ENCODE results near the gene NFIX. TPM values are rescaled to one million over a fixed set of nuclear protein-coding genes. Genes with fewer than 3 reads are reported as not detected.
A peak's percentile ranks its signal among the peaks of the same experiment; 100 is the strongest.

NFIX gene
- total and polyA plus RNA-seq, 2 of the 13 experiments (the other 11 are each of a cell fraction or from before 2014, with no cell fraction given): 3.4 to 5.4 TPM

DNA sequence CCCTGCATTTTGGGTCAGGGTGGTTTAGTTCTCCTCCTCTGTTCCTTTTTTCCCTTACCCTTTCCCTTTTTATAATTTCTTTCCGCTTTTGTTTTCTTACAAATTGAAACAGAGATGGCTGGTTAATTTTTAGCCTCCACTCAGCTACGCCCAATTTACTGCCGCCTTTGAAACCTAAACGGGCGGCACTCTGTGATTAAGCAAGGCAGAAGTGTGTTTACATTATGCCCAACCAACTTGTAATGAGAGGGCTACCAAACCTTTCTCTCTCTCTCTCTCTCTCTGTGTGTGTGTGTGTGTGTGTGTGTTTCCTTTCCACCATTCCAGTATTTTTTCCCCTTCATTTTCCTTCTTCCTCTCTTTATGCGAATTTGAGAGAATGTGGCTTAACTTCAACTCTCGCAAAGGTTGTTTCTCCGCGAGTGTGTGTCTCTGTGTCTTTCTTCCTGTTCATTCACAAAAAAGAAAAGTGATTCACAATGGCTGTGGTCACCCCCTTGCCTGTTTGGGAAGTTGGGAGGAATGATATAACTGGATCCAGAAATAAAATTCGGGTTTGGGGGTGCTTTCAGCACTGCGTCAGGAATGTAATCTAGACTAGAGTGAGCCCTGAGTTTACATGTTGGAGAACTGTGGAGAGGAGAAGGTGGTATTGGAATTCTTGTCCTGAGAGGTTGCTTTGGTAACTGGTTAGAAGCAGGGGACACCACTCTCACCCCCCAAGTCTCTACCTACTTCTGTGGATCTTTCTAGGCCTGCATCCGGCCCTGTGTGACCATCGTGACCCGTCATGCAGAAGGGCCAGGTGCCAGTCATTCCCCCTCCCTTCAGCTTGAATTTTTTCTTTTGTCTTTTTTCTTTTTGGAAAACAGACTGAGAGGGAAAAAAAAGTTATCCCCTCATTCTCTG, 31.4 kb downstream of the NFIX start (continued):
- TF ChIP-seq ZNF138 (CRISPR knock-in tag; IDR thresholded peaks at IDR 0.05; ENCODE audit: low read depth) (no peak), ZNF160 (CRISPR knock-in tag; IDR thresholded peaks at IDR 0.05) (no peak), JUN (CRISPR knock-in tag; IDR thresholded peaks at IDR 0.05) (0 out of 2 replicates have a peak, but pooled peaks have one; percentile 29), HOXA7 (CRISPR knock-in tag; IDR thresholded peaks at IDR 0.05) (no peak), KDM1A (CRISPR knock-in tag; IDR thresholded peaks at IDR 0.05) (no peak), ZSCAN9 (CRISPR knock-in tag; IDR thresholded peaks at IDR 0.05; ENCODE audit: borderline replicate concordance) (no peak), TOE1 (CRISPR knock-in tag; IDR thresholded peaks at IDR 0.05) (no peak), ZSCAN21 (CRISPR knock-in tag; IDR thresholded peaks at IDR 0.05; ENCODE audit: borderline replicate concordance) (peak; percentile 33; the same call in 1 of the 2 replicates), ZMYM4 (CRISPR knock-in tag; IDR thresholded peaks at IDR 0.05) (peak; percentile 44; the same call in 1 of the 2 replicates), ZNF326 (CRISPR knock-in tag; IDR thresholded peaks at IDR 0.05; ENCODE audit: borderline replicate concordance) (no peak), KLF16 (CRISPR knock-in tag; IDR thresholded peaks at IDR 0.05) (peak in 1 of 2 experiments; percentile 84; a peak in 1 of 4 replicates), ZNF367 (CRISPR knock-in tag; IDR thresholded peaks at IDR 0.05; ENCODE audit: borderline replicate concordance) (no peak), EHMT2 (IDR thresholded peaks at IDR 0.05; ENCODE audit: borderline replicate concordance, low read depth, low read length) (no peak), NONO (IDR thresholded peaks at IDR 0.05) (no peak), NONO (CRISPR knock-in tag; conservative IDR thresholded peaks at IDR 0.05) (peak; percentile 54; the same call in 1 of the 2 replicates), TP53 (CRISPR knock-in tag; conservative IDR thresholded peaks at IDR 0.05) (0 out of 2 replicates have a peak, but pooled peaks have one; percentile 23)
- TF ChIP-seq, protein P1, sequence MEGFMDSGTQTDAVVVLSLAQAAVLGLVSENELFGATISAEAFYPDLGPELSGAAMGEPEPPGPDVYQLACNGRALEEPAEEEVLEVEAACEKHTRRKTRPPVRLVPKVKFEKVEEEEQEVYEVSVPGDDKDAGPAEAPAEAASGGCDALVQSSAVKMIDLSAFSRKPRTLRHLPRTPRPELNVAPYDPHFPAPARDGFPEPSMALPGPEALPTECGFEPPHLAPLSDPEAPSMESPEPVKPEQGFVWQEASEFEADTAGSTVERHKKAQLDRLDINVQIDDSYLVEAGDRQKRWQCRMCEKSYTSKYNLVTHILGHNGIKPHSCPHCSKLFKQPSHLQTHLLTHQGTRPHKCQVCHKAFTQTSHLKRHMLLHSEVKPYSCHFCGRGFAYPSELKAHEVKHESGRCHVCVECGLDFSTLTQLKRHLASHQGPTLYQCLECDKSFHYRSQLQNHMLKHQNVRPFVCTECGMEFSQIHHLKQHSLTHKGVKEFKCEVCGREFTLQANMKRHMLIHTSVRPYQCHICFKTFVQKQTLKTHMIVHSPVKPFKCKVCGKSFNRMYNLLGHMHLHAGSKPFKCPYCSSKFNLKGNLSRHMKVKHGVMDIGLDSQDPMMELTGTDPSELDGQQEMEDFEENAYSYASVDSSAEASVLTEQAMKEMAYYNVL (CRISPR knock-in tag; IDR thresholded peaks at IDR 0.05; ENCODE audit: borderline replicate concordance): peak; percentile 99
- TF ChIP-seq, protein P2, sequence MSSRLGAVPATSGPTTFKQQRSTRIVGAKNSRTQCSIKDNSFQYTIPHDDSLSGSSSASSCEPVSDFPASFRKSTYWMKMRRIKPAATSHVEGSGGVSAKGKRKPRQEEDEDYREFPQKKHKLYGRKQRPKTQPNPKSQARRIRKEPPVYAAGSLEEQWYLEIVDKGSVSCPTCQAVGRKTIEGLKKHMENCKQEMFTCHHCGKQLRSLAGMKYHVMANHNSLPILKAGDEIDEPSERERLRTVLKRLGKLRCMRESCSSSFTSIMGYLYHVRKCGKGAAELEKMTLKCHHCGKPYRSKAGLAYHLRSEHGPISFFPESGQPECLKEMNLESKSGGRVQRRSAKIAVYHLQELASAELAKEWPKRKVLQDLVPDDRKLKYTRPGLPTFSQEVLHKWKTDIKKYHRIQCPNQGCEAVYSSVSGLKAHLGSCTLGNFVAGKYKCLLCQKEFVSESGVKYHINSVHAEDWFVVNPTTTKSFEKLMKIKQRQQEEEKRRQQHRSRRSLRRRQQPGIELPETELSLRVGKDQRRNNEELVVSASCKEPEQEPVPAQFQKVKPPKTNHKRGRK (CRISPR knock-in tag; IDR thresholded peaks at IDR 0.05): 0 out of 2 replicates have a peak, but pooled peaks have one; percentile 23
- TF ChIP-seq, protein P3, sequence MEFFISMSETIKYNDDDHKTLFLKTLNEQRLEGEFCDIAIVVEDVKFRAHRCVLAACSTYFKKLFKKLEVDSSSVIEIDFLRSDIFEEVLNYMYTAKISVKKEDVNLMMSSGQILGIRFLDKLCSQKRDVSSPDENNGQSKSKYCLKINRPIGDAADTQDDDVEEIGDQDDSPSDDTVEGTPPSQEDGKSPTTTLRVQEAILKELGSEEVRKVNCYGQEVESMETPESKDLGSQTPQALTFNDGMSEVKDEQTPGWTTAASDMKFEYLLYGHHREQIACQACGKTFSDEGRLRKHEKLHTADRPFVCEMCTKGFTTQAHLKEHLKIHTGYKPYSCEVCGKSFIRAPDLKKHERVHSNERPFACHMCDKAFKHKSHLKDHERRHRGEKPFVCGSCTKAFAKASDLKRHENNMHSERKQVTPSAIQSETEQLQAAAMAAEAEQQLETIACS (CRISPR knock-in tag; IDR thresholded peaks at IDR 0.05): no peak
- TF ChIP-seq, protein P4, sequence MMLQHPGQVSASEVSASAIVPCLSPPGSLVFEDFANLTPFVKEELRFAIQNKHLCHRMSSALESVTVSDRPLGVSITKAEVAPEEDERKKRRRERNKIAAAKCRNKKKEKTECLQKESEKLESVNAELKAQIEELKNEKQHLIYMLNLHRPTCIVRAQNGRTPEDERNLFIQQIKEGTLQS (CRISPR knock-in tag; IDR thresholded peaks at IDR 0.05): no peak
